Measurements from ENCODE around the gene ACTG2.

- TF ChIP-seq CTCF (IDR thresholded peaks at IDR 0.05; ENCODE audit: insufficient read depth, low read length, poor library complexity, severe bottlenecking) (no peak), EZH2phosphoT487 (conservative IDR thresholded peaks at IDR 0.05; ENCODE audit: low read length) (no peak)
Measured at GRCh38 chr2:73896362-73897239, 3.8 kb downstream of the ACTG2 start.

Measured in SU-DHL-6 (cell line).